Superior temporal gyrus (tissue), 1 donor: Measurements from ENCODE around the gene CFI.

Experiments
- DNase-seq: peaks from one replicate; pipeline ENCODE4 v3.0.0-alpha.2; 2016; ENCODE audit errors: extremely low spot score

CFI gene

DNA sequence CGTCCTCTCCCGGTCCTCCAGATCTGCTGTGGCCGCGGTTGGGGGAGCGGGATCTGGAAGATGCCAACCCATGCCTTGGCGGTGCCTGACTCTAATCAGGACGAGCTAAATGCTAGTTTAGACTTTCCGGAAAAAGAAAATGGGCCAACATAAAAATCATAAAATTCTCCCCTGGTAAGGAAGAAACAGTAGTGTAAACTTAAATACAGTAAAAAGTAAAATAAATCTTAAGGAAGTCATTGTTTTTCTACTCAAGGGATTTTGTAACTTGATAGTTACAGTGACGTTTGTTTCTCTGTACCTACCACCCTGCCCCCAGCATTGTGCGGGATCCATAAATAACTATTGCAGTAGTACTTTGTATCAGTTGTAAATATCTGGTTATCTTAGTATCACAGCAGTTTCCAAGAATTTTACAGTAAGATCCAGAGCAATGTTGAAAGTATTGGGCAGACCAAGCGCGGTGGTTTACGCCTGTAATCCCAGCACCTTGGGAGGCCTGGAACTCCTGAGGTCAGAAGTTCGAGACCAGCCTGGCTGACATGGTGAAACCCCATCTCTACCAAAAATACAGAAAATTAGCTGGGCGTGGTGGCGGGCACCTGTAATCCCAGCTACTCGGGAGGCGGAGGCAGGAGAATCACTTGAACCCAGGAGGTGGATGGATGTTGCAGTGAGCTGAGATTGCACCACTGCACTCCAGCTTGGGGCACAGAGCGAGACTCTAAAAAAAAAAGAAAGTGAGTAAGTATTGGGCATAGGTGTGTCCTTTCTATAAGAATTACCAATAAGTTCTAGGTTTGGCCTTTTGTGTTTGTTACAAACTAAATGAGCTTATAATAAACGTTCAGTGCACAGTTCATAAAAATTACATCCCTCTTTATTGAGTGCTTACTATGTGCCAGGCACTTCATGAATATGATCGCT, 70.9 kb downstream of the CFI start:
- DNase-seq = peak; percentile 55

DNA sequence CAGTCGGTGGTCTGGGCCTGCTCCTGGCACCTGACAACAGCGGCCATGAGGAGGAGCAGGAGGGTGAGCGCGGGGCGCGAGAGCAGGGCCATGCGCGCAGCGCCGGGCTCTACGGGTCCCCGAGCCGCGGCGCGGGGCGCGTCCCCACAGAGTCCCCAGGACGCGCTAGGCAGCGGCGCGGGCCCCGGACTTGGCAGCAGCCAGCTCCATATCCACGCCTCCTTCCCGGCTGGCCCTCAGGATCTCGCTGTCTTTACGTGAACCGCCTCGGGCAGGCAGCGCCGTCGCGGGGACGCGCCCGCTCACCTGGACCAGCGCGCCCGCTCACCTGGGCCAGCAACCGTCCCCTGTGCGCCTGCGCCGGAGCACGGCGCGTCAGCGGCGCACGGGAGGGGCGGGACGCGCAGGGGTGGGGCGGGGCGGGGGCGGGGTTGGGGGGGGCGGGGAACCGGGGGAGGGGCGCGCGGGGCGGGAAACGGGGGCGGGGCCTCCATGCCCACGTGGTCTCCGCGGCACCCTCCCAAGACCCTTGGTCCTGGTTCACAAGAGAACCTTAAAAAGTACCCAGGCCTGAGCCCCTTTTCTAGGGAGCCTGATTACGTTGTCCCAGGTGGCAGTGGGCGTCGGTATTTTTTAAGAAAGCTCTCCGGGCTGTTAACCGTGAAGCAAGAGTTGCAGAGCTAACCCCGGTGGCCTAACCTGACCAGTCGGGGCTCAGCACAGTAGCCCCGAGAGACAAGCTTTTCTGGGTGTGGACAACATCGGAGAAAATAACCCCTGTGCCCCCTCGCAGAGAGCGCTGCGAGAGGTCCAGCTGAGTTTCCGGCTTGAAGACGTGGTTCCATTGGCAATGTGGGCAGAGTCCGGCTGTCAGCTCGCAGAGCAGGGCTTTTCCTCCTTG, 71.8 kb downstream of the CFI start, which contains the start of gene PLA2G12A:
TSS of gene PLA2G12A (minus strand) at position 353 of the 901 bp plus-strand sequence. CDS start at position 92, 261 bp downstream.
- peak; percentile 60 for DNase-seq

GRCh38 chr4:109729117-109729717, 72.6 kb downstream of the CFI start:
- DNase-seq = no peak

GRCh38 chr4:109728385-109728784, 73.4 kb downstream of the CFI start:
- no peak for DNase-seq

GRCh38 chr4:109723110-109723509, 78.7 kb downstream of the CFI start:
- no peak for DNase-seq

GRCh38 chr4:109722357-109722756, 79.4 kb downstream of the CFI start:
- DNase-seq = no peak

DNA sequence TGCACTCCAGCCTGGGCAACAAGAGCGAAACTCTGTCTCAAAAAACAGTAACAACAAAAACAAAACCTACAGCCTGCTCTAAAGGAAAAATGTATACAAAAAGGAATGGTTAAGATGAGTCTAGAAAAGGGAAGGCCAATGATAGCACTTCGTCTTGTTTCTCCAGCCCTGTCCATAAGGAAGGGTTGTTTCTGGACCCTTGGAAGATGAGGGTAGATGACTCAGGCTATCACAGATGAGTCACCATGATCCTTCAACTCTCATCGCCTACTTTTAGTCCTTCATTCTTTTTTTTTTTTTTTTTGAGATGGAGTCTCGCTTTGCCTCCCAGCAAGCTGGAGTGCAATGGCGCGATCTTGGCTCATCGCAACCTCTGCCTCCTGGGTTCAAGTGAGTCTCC, 80.8 kb downstream of the CFI start:
- DNase-seq = no peak

DNA sequence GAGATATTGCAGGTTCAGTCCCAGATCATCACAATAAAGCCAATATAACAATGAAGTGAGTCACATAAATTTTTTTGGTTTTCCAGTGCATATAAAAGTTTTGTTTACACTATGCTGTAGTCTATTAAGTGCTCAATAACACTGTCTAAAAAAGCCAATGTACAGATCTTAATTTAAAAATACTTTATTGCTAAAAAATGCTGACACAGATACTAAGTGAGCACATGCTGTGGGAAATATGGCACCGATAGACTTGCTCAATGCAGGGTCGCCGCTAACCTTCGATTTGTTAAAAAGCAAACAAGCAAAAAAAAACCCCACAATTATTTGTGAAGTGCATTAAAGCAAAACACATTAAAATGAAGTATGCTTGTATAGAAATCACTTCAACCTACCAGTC, 82.2 kb downstream of the CFI start:
- no peak for DNase-seq

GRCh38 chr4:109718759-109719158, 83.0 kb downstream of the CFI start:
- no peak for DNase-seq

GRCh38 chr4:109713500-109713899, 88.3 kb downstream of the CFI start:
- no peak for DNase-seq

DNA sequence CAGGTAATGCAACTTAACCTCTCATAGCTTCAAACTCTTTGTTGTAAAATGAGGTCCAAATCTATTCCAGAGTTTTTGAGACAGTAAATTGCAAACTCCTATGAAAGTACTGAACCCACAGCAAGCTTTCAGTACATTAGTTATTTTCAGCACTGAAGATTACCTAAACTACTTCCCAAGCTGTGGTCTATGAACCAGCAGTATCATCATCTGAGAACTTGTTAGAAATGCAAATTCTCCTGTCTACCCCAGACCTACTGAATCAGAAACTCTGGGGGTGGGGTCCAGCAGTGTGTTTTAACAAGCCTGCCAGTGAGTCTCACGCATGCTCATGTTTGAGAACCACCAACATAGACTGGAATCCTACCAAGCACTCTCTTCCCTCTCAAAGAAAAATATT, 92.8 kb downstream of the CFI start:
- no peak for DNase-seq

DNA sequence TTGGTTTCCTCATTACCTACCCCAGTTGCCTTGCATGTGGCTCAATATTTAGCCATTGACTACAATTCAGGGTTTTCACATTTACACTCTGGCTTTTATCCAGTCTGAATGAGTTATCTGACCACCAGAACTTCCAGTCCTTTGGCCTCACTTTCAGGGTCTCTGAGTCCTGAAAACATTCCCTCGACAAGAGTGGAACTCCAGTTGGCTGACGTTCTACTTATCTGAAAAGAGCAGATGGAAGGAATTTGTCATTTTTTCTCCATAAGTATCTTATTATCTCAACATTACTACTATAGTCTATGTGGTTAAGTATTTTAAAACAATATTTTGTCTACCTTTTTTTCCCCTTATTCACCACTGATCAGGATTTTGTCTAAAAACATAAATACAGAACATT, 93.4 kb downstream of the CFI start:
- DNase-seq = no peak

GRCh38 chr4:109703664-109704361, 98.0 kb downstream of the CFI start:
- DNase-seq = no peak

DNA sequence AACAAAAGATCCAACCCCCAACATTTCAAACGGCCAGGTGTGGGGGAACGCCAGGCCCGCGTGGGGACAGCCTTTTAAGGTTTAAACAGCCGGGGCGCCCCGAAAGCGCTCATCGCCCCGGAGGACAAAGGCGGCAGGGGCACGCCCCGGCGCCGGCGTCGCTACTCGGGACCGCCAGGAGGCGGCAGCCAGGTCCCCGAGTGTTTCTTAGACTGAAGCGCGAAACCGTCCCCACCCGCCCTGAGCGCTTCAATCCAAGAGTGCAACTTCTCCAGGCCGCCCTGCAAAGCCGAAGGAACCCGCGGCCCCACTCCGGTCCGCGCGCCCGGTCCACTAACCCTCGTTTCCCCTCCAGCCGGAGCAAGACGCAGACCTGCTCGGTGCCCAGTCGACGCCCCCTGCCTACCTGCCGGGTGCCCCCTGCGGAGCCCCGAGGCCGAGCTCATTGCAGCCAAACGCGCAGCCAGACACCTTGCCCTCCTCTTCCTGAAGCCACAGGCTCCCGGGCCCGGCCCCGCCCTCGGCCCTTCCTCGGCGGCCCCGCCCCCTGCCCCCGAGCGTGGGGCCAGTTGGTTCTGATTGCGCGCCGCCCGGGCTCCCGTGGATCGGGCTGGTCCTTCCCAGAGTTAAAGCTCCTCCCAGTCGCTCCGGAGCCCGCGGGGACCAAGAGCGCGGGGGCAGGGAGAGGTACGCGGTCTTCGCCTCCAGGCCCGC, 98.7 kb downstream of the CFI start, which contains the start of gene CASP6:
TSS of gene CASP6 (minus strand) at position 496 of the 714 bp plus-strand sequence. CDS start at position 446, 50 bp downstream.
- peak; percentile 49 for DNase-seq

DNA sequence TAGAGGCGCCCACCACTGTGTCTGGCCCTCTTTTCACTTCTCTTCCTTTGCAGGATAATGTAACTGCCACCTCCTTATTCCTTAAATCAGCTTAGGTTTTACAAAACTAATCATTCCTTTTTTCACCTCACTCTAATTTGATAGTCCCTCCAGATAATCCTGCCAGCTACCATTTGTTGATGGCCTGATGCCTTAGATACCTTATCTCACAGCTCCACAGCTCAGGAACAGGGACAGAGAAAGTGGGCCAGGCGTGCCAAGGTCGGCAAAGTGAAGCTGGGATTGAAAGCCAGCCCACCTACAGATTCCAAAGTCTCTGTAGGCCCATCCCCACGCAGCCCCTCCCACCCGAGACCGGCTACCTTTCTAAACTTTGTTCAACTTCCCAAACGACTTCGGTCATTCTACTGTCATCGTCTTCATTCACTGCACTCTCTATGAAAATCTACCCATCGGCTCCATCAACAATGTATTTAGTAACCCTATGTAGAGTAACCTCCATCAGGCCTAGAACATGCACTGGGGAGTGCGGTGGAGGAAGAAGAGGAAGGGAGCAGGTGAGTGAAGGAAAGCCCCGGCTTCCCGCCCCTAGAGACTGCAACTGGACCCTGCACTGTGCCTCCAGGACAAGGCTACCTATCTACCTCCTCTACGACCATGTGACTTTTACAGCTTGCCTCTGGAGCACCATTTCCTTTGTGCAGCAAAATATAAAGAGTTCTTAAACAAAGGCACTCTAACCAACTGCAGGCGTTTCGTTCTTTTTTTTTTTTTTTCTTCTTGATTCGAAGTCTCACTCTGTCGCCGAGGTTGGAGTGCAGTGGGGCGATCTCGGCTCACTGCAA, 100.0 kb downstream of the CFI start:
- no peak for DNase-seq

DNA sequence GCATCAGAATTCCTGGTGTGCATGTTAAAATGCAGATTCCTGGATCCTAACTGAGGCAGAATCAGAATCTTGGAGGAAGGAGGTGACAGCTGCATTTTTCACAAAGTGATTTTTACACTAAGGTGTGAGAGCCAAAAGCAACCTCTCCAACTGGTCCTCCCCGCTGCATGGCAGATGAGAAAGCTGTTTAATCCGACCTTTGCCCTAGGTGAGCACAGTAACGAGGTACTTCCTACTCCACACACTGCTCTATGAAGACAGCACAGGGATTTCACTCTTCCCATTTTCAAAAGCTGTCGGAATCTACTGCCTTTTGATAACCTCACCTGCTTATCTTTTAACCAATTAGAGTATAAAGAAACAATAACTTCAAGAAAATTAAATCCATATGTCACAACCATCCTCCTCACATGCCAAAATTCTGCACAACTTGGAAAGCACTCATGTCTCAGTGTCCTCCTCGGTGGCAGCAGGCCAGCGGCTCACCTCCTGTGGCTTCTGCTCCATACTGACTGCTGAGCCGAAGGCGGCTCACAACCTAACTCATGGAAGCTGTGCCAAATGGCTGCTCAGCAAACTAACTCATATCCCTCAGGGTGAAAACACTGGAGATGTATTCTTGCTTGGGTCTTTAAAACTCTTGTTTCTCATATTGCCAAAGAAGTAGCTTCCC, 102.1 kb downstream of the CFI start:
- DNase-seq = no peak

DNA sequence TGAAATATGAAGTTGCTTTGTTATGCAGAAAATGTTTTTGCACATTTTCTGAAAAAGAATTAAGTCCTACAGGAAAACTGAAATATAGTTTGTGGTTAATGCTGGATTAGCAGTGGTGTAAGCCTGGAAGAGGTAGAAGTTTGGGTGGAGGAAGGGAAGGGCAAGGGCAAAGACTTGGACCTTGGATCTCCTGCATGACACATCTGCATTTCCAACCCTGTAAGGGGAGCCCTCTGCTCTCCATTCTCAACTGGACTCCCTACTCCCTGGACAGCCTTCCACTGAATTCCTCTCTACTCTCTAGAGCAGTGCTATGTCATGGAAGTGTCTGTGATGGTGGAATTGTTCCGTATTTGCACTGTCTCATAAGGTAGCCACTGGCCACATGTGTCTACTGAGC, 103.1 kb downstream of the CFI start:
- DNase-seq = no peak

DNA sequence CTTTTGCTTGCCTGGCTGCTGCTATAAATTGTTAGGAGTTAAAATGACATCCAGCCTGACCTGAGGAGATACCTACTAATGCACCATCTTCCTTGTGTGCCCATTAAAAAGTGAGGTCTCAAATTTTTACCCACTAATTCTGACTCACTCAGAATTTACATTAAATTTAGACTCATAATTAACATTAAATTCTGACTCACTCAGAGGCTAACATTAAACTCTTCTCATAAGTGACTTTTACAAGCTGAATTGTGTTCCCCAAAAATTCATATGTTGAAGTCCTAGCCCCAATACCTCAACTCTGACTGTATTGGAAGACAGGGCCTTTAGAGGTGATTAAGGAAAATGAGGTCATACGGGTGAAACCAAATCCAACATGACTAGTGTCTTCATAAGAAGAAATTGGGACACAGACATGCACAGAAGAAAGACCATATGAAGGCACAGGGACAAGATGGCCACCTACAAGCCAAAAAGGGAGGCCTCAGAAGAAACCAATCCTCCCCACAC, 110.3 kb downstream of the CFI start:
- no peak for DNase-seq
